ENCODE results near the gene EARS2. TPM values are rescaled to one million over a fixed set of nuclear protein-coding genes. Genes with fewer than 3 reads are reported as not detected.
"Not testable (repeated sequence)": the region's sequence is repeated elsewhere in the genome, so short reads cannot be mapped to it uniquely, and the experiment has no call there.

Gene EARS2
- polyA plus RNA-seq, 4 donors = 27.0 to 32.2 (median 31.1) TPM

- no peak for DNase-seq (ENCODE audit: low read depth in 4 of 4, low spot score in 3 of 4)
These were observed 27.1 kb downstream of the EARS2 start for GRCh38 chr16:23530062-23530461.

- DNase-seq (ENCODE audit: low read depth in 4 of 4, low spot score in 3 of 4) = no peak
These were observed 28.4 kb downstream of the EARS2 start for GRCh38 chr16:23528644-23529310.

- DNase-seq (ENCODE audit: low read depth in 4 of 4, low spot score in 3 of 4) = no peak
These were observed 29.0 kb downstream of the EARS2 start for GRCh38 chr16:23527961-23528643.

- no peak for DNase-seq (ENCODE audit: low read depth in 4 of 4, low spot score in 3 of 4)
These were observed 32.3 kb downstream of the EARS2 start for GRCh38 chr16:23524886-23525285.

- DNase-seq (ENCODE audit: low read depth in 4 of 4, low spot score in 3 of 4) = no peak
These were observed 33.2 kb downstream of the EARS2 start for GRCh38 chr16:23523876-23524385.

GRCh38 chr16:23523321-23523720 lies 33.8 kb downstream of the EARS2 start:
- no peak for DNase-seq (ENCODE audit: low read depth in 4 of 4, low spot score in 3 of 4)

GRCh38 chr16:23521965-23522364 lies 35.2 kb downstream of the EARS2 start:
- no peak for DNase-seq (ENCODE audit: low read depth in 4 of 4, low spot score in 3 of 4)

GRCh38 chr16:23521037-23521743 lies 36.0 kb downstream of the EARS2 start:
- DNase-seq (ENCODE audit: low read depth in 4 of 4, low spot score in 3 of 4) = no peak

GRCh38 chr16:23520500-23520899 lies 36.6 kb downstream of the EARS2 start:
- DNase-seq (ENCODE audit: low read depth in 4 of 4, low spot score in 3 of 4) = no peak

GRCh38 chr16:23519282-23519681 lies 37.9 kb downstream of the EARS2 start:
- DNase-seq (ENCODE audit: low read depth in 4 of 4, low spot score in 3 of 4) = no peak

- DNase-seq (ENCODE audit: low read depth in 4 of 4, low spot score in 3 of 4) = no peak
These were observed 38.7 kb downstream of the EARS2 start for GRCh38 chr16:23518435-23518891.

GRCh38 chr16:23516366-23517137 lies 40.6 kb downstream of the EARS2 start:
- DNase-seq (ENCODE audit: low read depth in 4 of 4, low spot score in 3 of 4) = no peak

GRCh38 chr16:23515881-23516280 lies 41.3 kb downstream of the EARS2 start:
- DNase-seq (ENCODE audit: low read depth in 4 of 4, low spot score in 3 of 4) = no peak

- no peak for DNase-seq (ENCODE audit: low read depth in 4 of 4, low spot score in 3 of 4)
These were observed 42.6 kb downstream of the EARS2 start for GRCh38 chr16:23514381-23515152.

GRCh38 chr16:23512168-23512695 lies 44.9 kb downstream of the EARS2 start:
- DNase-seq (ENCODE audit: low read depth in 4 of 4, low spot score in 3 of 4) = no peak

GRCh38 chr16:23511731-23512130 lies 45.4 kb downstream of the EARS2 start:
- DNase-seq (ENCODE audit: low read depth in 4 of 4, low spot score in 3 of 4) = no peak

GRCh38 chr16:23510915-23511270 lies 46.3 kb downstream of the EARS2 start:
- not testable (repeated sequence) for DNase-seq (ENCODE audit: low read depth in 4 of 4, low spot score in 3 of 4)

- peak; percentile 64 to 71 (median 68) for DNase-seq (ENCODE audit: low read depth in 4 of 4, low spot score in 3 of 4)
These were observed 46.8 kb downstream of the EARS2 start, which contains the start of gene GGA2 for GRCh38 chr16:23510164-23510914. Gene GGA2 (minus strand): TSS chr16:23510494. CDS start chr16:23510411, 83 bp downstream.

- no peak for DNase-seq (ENCODE audit: low read depth in 4 of 4, low spot score in 3 of 4)
These were observed 47.4 kb downstream of the EARS2 start for GRCh38 chr16:23509782-23510163.

Measured in right renal pelvis (tissue), 4 donors.